ENCODE results near the gene MRPL24. TPM values are rescaled to one million over a fixed set of nuclear protein-coding genes. Genes with fewer than 3 reads are reported as not detected.
"Not testable (repeated sequence)": the region's sequence is repeated elsewhere in the genome, so short reads cannot be mapped to it uniquely, and the experiment has no call there.

The MRPL24 gene
- polyA plus RNA-seq, 2 of the 4 experiments (the other 2 are of a cell fraction) = 170 to 198 TPM

GRCh38 chr1:156766298-156767100 lies 25.6 kb upstream of the MRPL24 start:
- ATAC-seq (peak; percentile 24 to 46), DNase-seq (ENCODE audit: low read depth in 1 of 2, low spot score in 1 of 2) (no peak), FAIRE-seq (no peak)
- TF ChIP-seq FOSL2 (IDR thresholded peaks at IDR 0.05) = no peak
- TF ChIP-seq FOSL2 (CRISPR knock-in tag; IDR thresholded peaks at IDR 0.05) = no peak
- TF ChIP-seq RAD21 (conservative IDR thresholded peaks at IDR 0.05 in 1 of 2, IDR thresholded peaks at IDR 0.05 in 1 of 2) = peak in 1 of 2 experiments; percentile 21; a peak in 2 of 5 replicates
- peak; percentile 32; the same call in 2 of the 3 replicates for TF ChIP-seq SMC3 (IDR thresholded peaks at IDR 0.05)
- ChIA-PET POLR2A (interaction anchor here (0.6 to 3.9 kb wide), 10 partner anchors 10 to 265 kb away, joined by 3 to 44 read pairs (median 6); partner anchors contain the start of genes HDGF, ISG20L2, METTL25B and MRPL24), CTCF (interaction anchor here (0.7 to 13.3 kb wide), 16 partner anchors 11 to 161 kb away, joined by 3 to 130 read pairs (median 4); partner anchors contain the start of genes HDGF, ISG20L2, METTL25B and MRPL24)
- H3K4me2 ChIP-seq = peak overlapping the region; percentile 93
- peak overlapping the region; percentile 83 for H3K4me3 ChIP-seq
- no peaks in the 10 kb centered on the region for H3K9me3 ChIP-seq
- H3K27ac ChIP-seq = peak overlapping the region; percentile 83 to 94
- 6% methylated on average over 14 of the region's 14 CpGs for WGBS (ENCODE audit: missing lambda C conversion rate)
- H3K4me1 ChIP-seq = peaks cover 24% of the 10 kb centered on the region

- ATAC-seq = no peak
- peak overlapping the region; percentile 83 to 94 for H3K27ac ChIP-seq
- POLR2A ChIA-PET = interaction anchor here (3.9 kb wide), 1 partner anchor 37 kb away, joined by 43 read pairs; the partner anchor contains the start of genes ISG20L2 and METTL25B
These were observed 24.8 kb upstream of the MRPL24 start for GRCh38 chr1:156765666-156766065.

GRCh38 chr1:156765136-156765535 lies 24.2 kb upstream of the MRPL24 start:
- ATAC-seq; POLR2A ChIA-PET; H3K27ac ChIP-seq; H3K9me3 ChIP-seq; DNase-seq (ENCODE audit: low read depth in 1 of 2, low spot score in 1 of 2); FAIRE-seq; H3K4me3 ChIP-seq; H3K4me2 ChIP-seq: not testable (repeated sequence)
- H3K4me1 ChIP-seq = peaks cover 23% of the 10 kb centered on the region
- WGBS (ENCODE audit: missing lambda C conversion rate) = 96% methylated on average over 15 of the region's 15 CpGs
- CTCF ChIA-PET = interaction anchor here (1.9 to 13.3 kb wide), 3 partner anchors 18 to 38 kb away, joined by 5 to 130 read pairs (median 5); partner anchors contain the start of genes ISG20L2 and METTL25B

More at GRCh38 chr1:156765666-156766065, 24.8 kb upstream of the MRPL24 start:
- no peak for TF ChIP-seq NFE2L2 (conservative IDR thresholded peaks at IDR 0.05; ENCODE audit: low read length)
- TF ChIP-seq ESRRA (IDR thresholded peaks at IDR 0.05; ENCODE audit: borderline replicate concordance, low read length) = no peak
- TF ChIP-seq JUNB (IDR thresholded peaks at IDR 0.05) = no peak
- no peak for TF ChIP-seq REST (IDR thresholded peaks at IDR 0.05)
- no peak for TF ChIP-seq MAFK (IDR thresholded peaks at IDR 0.05; ENCODE audit: partially characterized antibody)
- TF ChIP-seq RCOR1 (IDR thresholded peaks at IDR 0.05; ENCODE audit: low read depth, low read length) = no peak
- DNase-seq (ENCODE audit: low read depth in 1 of 2, low spot score in 1 of 2) (no peak), FAIRE-seq (no peak)
- no peaks in the 10 kb centered on the region for H3K9me3 ChIP-seq
- H3K4me1 ChIP-seq = peaks cover 24% of the 10 kb centered on the region
- WGBS (ENCODE audit: missing lambda C conversion rate) = 94% methylated on average over 5 of the region's 5 CpGs
- H3K4me2 ChIP-seq = peak overlapping the region; percentile 93
- CTCF ChIA-PET = interaction anchor here (0.6 to 13.3 kb wide), 10 partner anchors 14 to 162 kb away, joined by 3 to 130 read pairs (median 5); partner anchors contain the start of genes HDGF, ISG20L2, METTL25B and NTRK1
- peak overlapping the region; percentile 83; the same call in 2 of the 3 replicates for H3K4me3 ChIP-seq

GRCh38 chr1:156760796-156761104 lies 19.9 kb upstream of the MRPL24 start:
- ATAC-seq = no peak
- CTCF ChIA-PET = interaction anchor here (0.6 to 13.3 kb wide), 6 partner anchors 9 to 113 kb away, joined by 3 to 130 read pairs (median 4); partner anchors contain the start of genes ISG20L2 and METTL25B
- Histone ChIP-seq H3K27ac (no peak overlapping the region), H3K4me2 (no peak overlapping the region), H3K4me3 (no peak overlapping the region), H3K4me1 (peaks cover 3% of the 10 kb centered on the region; the same call in 1 of the 3 replicates), H3K9me3 (no peaks in the 10 kb centered on the region)
- no peak for FAIRE-seq
- POLR2A ChIA-PET = interaction anchor here (1.0 to 1.2 kb wide), 2 partner anchors 9 to 13 kb away, joined by 3 to 5 read pairs; partner anchors contain the start of gene HDGF
- 80% methylated on average over 4 of the region's 4 CpGs for WGBS (ENCODE audit: missing lambda C conversion rate)
- no peak for TF ChIP-seq SREBF2 (IDR thresholded peaks at IDR 0.05)
- TF ChIP-seq HES2 (IDR thresholded peaks at IDR 0.05) = no peak
- no peak for DNase-seq (ENCODE audit: low read depth in 1 of 2, low spot score in 1 of 2)

All from A549 (cell line).